22Rv1 (cell line): ENCODE measurements around the gene DRAM2.

Experiments used
- CTCF ChIP-seq: fragments of 450-650 bp; IDR thresholded peaks from 2 replicates; pipeline ENCODE4 v1.5.1; 2017; ENCODE audit warnings: mild to moderate bottlenecking
- ZFX ChIP-seq: fragments of 450-650 bp; IDR thresholded peaks from 2 replicates; pipeline ENCODE4 v1.6.1; 2017; ENCODE audit warnings: antibody characterized with exemption, borderline replicate concordance

GRCh38 chr1:111104981-111105380 is 34.9 kb downstream of the DRAM2 start:
- TF ChIP-seq ZFX = no peak
- no peak for TF ChIP-seq CTCF
